AG04450 (cell line): ENCODE measurements around the gene C17orf100. TPM values are rescaled to one million over a fixed set of nuclear protein-coding genes. Genes with fewer than 3 reads are reported as not detected.

Experiments used
- CTCF ChIA-PET: fragments of 300-600, 350-600 bp; formaldehyde crosslinking; extraction: SDS; loops from one replicate; lab custom pipeline; 2022; ENCODE audit warnings: antibody characterized with exemption, inconsistent platforms; lab: Charles Lee
- POLR2A ChIA-PET: fragments of 350-600 bp; formaldehyde crosslinking; extraction: SDS; loops from one replicate; lab custom pipeline; 2021; ENCODE audit warnings: antibody characterized with exemption, inconsistent platforms; lab: Yijun Ruan, JAX
- DNase-seq: peaks from one replicate; pipeline ENCODE4 v3.0.0-alpha.2; 2011; ENCODE audit warnings: low read depth, low spot score
- H3K27ac ChIP-seq: one replicate; pipeline ENCODE4 v1.5.1; 2012; ENCODE audit warnings: low read depth, low read length, control low read depth
- H3K27me3 ChIP-seq: one replicate; pipeline ENCODE4 v1.6.0; 2012; ENCODE audit warnings: low read length; ENCODE audit not compliant: control insufficient read depth, insufficient read depth
- H3K4me3 ChIP-seq: 2 replicates; pipeline ENCODE4 v1.5.1; 2011; ENCODE audit warnings: mild to moderate bottlenecking, low read depth, low read length, control low read depth
- H3K9me3 ChIP-seq: 2 replicates; pipeline ENCODE4 v1.5.1; 2012; ENCODE audit warnings: low read length; ENCODE audit not compliant: control insufficient read depth, insufficient read depth
- polyA plus RNA-seq: library from polyadenylated mRNA; depleted of rRNA; stranded (reverse); fragments of >200 nt; gene quantifications from 2 replicates; pipeline ENCODE4 v1.2.3, GENCODE V29; 2011
- TF ChIP-seq, protein P1 (sequence below): IDR thresholded peaks from 2 replicates; pipeline ENCODE4 v1.5.1; 2011; ENCODE audit warnings: low read depth, low read length, control low read depth, inconsistent platforms

C17orf100 gene
- polyA plus RNA-seq, 1 experiment: 1.8 TPM

DNA sequence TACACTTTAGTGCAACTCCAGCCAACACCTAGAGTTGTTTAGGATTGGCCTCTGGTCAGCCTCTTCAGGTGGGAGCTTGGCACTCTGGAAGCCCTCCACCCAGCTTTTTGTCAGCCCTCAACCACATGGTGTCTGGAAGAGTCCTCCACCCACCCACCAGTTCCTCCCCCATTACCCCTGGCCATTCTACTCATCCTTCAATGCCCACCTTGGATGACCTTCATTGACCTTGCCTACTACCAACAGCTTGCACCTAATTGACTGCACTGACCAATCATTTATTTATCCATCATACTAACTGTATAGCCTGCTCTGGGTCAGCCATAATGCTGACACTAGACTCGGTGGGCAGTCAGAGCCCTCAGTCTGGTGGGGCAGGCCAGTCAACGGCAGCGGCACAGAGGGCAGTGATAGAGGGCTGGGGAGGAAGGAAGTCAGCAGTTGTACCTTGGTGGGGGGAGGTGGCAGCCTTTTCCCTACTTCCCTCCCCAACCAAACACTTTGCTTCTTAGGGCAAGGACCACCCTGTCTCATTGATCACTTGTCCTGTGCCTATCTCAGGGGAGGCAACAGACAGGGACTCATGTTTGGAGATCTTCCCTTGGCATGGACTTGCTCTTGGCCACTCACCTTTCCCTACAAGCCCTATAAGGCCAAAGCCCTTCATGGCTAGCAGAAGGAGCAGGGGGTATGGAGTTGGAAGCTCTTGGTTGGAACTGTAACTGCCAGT is 32.3 kb downstream of the C17orf100 start:
- H3K27ac ChIP-seq: no peak overlapping the region
- POLR2A ChIA-PET: no interaction called here
- H3K4me3 ChIP-seq: no peak overlapping the region
- H3K27me3 ChIP-seq: peaks cover 7% of the 10 kb centered on the region
- CTCF ChIA-PET: interaction anchor here (1.4 kb wide), 1 partner anchor 338 kb away, joined by 4 read pairs; no protein-coding TSS in a partner anchor
- DNase-seq: no peak
- TF ChIP-seq, protein P1, sequence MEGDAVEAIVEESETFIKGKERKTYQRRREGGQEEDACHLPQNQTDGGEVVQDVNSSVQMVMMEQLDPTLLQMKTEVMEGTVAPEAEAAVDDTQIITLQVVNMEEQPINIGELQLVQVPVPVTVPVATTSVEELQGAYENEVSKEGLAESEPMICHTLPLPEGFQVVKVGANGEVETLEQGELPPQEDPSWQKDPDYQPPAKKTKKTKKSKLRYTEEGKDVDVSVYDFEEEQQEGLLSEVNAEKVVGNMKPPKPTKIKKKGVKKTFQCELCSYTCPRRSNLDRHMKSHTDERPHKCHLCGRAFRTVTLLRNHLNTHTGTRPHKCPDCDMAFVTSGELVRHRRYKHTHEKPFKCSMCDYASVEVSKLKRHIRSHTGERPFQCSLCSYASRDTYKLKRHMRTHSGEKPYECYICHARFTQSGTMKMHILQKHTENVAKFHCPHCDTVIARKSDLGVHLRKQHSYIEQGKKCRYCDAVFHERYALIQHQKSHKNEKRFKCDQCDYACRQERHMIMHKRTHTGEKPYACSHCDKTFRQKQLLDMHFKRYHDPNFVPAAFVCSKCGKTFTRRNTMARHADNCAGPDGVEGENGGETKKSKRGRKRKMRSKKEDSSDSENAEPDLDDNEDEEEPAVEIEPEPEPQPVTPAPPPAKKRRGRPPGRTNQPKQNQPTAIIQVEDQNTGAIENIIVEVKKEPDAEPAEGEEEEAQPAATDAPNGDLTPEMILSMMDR: no peak
- no peaks in the 10 kb centered on the region for H3K9me3 ChIP-seq

DNA sequence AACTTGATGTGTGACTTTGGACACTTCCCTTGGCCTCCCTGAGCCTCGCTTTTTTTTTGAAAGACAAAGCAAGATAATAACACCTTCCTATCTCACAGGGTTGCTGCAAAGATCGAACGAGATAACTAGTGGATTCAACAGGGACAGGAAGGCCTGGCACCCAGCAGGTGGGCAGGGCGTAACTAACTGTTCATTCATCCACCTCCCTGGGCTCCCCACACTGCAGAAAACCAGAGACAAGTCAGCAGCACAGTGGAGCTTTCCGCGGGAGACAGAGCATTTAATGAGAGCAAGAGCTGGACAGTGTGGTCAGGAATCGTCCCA is 32.9 kb downstream of the C17orf100 start:
- Histone ChIP-seq H3K27me3 (peaks cover 7% of the 10 kb centered on the region), H3K27ac (no peak overlapping the region), H3K4me3 (no peak overlapping the region), H3K9me3 (no peaks in the 10 kb centered on the region)
- CTCF ChIA-PET: interaction anchor here (1.4 kb wide), 1 partner anchor 337 kb away, joined by 4 read pairs; no protein-coding TSS in a partner anchor
- POLR2A ChIA-PET: no interaction called here
- TF ChIP-seq, protein P1: no peak
- no peak for DNase-seq

DNA sequence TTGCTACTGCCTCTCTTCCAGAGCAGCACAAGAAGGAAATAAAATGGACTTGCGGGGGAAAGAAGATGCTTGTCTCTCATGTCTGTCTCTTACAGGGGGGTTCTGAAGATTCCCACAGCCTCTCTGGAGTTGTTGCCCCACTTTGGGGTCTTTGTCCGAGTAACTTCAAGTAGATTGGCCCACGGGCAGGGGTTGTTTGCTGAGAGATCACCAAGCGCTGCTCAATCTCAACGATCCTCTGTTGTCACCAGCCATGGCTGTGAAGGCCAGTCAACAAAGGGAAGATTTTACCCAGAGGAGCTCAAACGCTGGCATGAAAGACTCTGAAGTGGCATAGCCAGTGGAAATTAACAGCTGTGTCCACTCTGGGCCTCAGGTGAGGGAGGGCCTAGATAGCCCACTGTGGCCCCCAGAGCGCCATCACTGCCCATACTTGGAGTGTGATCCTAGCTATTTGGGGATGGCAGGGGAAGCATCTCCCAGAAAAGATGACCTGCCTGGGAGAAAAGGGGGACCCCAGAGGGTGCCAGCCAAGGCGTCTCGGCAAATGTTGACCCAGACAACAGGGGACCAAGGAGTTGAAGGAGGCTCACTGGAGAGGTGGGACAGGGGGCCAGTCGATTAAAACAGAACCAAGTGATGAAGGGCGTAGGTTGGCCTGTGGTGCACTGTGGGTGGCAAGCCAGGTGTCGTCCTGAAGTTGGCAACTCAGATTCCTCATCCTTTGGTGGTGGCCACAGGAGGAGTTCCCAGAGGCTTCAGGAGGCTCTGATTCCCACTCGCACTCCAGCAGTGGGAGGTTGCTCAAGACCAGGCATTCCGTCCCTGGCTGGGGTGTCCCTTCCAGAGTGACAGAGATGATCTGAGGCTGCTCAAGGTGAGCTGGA is 33.6 kb downstream of the C17orf100 start:
- CTCF ChIA-PET: no interaction called here
- H3K27ac ChIP-seq: no peak overlapping the region

DNA sequence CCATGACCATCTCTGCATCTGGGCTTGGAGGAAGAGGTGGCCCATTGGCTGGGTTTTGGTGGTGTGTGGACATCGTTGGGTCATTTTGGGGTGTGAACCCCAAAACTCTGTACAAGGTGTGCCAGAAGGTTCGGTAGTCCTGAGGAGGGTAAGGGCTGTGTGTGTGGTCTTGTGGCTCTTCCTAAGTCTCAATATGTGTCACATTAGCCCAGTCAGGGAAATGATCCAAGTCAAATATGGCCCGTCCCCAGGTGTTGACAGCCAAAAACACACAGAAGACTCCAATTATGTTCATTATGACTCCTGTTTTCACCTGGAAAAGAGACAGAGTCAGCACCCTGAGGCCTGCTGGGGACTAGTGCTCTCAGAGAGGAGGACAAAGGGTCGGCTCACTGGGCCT is 34.5 kb downstream of the C17orf100 start:
- Histone ChIP-seq H3K4me3 (no peak overlapping the region), H3K9me3 (no peaks in the 10 kb centered on the region), H3K27me3 (peaks cover 10% of the 10 kb centered on the region), H3K27ac (no peak overlapping the region)
- DNase-seq: no peak
- ChIA-PET POLR2A (no interaction called here), CTCF (no interaction called here)
- TF ChIP-seq, protein P1: no peak

More for the DNA sequence above, 33.6 kb downstream of the C17orf100 start:
- Histone ChIP-seq H3K9me3 (no peaks in the 10 kb centered on the region), H3K27me3 (peaks cover 8% of the 10 kb centered on the region), H3K4me3 (no peak overlapping the region)
- TF ChIP-seq, protein P1: no peak
- POLR2A ChIA-PET: no interaction called here
- DNase-seq: no peak

DNA sequence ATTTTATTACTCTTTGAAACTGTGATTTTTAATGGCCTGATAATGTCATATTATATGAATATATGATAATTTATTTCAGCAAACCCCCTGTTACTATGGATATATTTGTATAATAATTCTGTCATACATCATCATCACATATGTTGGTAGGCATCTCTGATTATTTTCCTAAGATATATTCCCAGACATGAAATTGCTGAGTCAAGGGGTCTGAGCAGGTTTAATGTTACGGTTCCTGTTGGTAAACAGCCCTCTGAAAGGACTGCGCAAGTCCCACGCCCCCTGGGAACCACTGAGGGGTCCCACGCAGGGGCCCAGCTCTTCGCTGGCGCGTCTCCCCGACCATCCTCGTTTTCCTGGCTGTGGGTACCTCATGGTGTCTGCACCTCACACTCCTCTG is 37.4 kb downstream of the C17orf100 start:
- POLR2A ChIA-PET: no interaction called here
- no peak overlapping the region for H3K4me3 ChIP-seq
- no peak overlapping the region for H3K27ac ChIP-seq
- no peaks in the 10 kb centered on the region for H3K9me3 ChIP-seq
- TF ChIP-seq, protein P1: no peak
- CTCF ChIA-PET: no interaction called here
- peaks cover 6% of the 10 kb centered on the region for H3K27me3 ChIP-seq
- DNase-seq: no peak
